Stimulated activated CD8-positive, alpha-beta memory T cell treated with anti-CD3 and anti-CD28 coated beads, Interleukin-15, amount 100 ng/mL, for 1 hour (primary cell): Measurements from ENCODE around the gene CEACAM6.

ENCODE experiments used
- DNase-seq: peaks from one replicate; pipeline ENCODE4 v3.0.0-alpha.2; 2020; ENCODE audit warnings: low read depth

The CEACAM6 gene

GRCh38 chr19:41796901-41797300 lies 41.6 kb downstream of the CEACAM6 start:
- no peak for DNase-seq

- no peak for DNase-seq
Measured at GRCh38 chr19:41799444-41800000, 44.2 kb downstream of the CEACAM6 start.

GRCh38 chr19:41801031-41801430 lies 45.7 kb downstream of the CEACAM6 start:
- DNase-seq, result no peak

- no peak for DNase-seq
Measured at GRCh38 chr19:41801792-41802211, 46.5 kb downstream of the CEACAM6 start.

- no peak for DNase-seq
Measured at GRCh38 chr19:41802770-41803169, 47.4 kb downstream of the CEACAM6 start.

GRCh38 chr19:41804336-41804735 lies 49.0 kb downstream of the CEACAM6 start:
- DNase-seq, result no peak

GRCh38 chr19:41807176-41807575 lies 51.8 kb downstream of the CEACAM6 start:
- no peak for DNase-seq

GRCh38 chr19:41808663-41809566 lies 53.6 kb downstream of the CEACAM6 start:
- no peak for DNase-seq

- DNase-seq, result no peak
Measured at GRCh38 chr19:41810301-41810700, 55.0 kb downstream of the CEACAM6 start.

- DNase-seq, result no peak
Measured at GRCh38 chr19:41811036-41811435, 55.7 kb downstream of the CEACAM6 start.

- DNase-seq, result no peak
Measured at GRCh38 chr19:41811981-41812380, 56.7 kb downstream of the CEACAM6 start.

- DNase-seq, result no peak
Measured at GRCh38 chr19:41813911-41814310, 58.6 kb downstream of the CEACAM6 start.

- DNase-seq, result no peak
Measured at GRCh38 chr19:41815301-41815700, 60.0 kb downstream of the CEACAM6 start.

- no peak for DNase-seq
Measured at GRCh38 chr19:41816761-41817160, 61.4 kb downstream of the CEACAM6 start.

- no peak for DNase-seq
Measured at GRCh38 chr19:41821003-41821735, 65.8 kb downstream of the CEACAM6 start.
